ENCODE data around the gene GABRP. TPM values are rescaled to one million over a fixed set of nuclear protein-coding genes. Genes with fewer than 3 reads are reported as not detected.

GABRP gene
- total RNA-seq, 2 donors from 2014 or later, result 1.1 to 1.9 TPM

DNA sequence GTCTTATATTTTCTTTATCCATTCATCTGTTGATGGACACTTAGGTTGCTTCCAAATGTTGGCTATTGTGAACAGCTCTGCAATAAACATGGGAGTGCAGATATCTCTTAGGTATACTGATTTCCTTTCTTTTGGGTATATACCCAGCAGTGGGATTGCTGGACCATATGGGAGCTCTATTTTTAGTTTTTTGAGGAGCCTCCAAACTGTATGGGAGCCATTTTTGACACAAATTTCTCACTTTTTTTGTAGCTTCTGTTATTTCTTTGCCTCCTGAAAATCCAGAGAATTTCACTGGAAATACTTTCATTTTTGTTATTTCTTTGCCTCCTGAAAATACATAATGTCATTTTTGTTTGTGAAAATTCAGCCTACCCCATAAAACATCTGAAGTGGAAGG is 63.3 kb downstream of the GABRP start:
- H3K4me1 Mint-ChIP-seq, result no peaks in the 10 kb centered on the region
- no peaks in the 10 kb centered on the region for H3K36me3 ChIP-seq (ENCODE audit: control insufficient read depth, insufficient read depth, low read length)
- DNase-seq, result no peak
- no peaks in the 10 kb centered on the region for H3K27me3 ChIP-seq (ENCODE audit: control insufficient read depth, insufficient read depth, low read length, poor library complexity, severe bottlenecking)
- no peaks in the 10 kb centered on the region for H3K4me1 ChIP-seq (ENCODE audit: control insufficient read depth, insufficient read depth, low read length)
- H3K9me3 ChIP-seq (ENCODE audit: control insufficient read depth, low read length), result no peaks in the 10 kb centered on the region
- H3K36me3 Mint-ChIP-seq (ENCODE audit: low read depth), result no peaks in the 10 kb centered on the region
- no peak overlapping the region for H3K4me3 ChIP-seq (ENCODE audit: low read length)
- no peak overlapping the region for H3K4me3 Mint-ChIP-seq
- no peak overlapping the region for H3K9ac ChIP-seq (ENCODE audit: extremely low read depth, low read length, poor library complexity, severe bottlenecking)
- H3K27me3 Mint-ChIP-seq (ENCODE audit: insufficient read depth), result peaks cover 2% of the 10 kb centered on the region
- TF ChIP-seq, protein P1, sequence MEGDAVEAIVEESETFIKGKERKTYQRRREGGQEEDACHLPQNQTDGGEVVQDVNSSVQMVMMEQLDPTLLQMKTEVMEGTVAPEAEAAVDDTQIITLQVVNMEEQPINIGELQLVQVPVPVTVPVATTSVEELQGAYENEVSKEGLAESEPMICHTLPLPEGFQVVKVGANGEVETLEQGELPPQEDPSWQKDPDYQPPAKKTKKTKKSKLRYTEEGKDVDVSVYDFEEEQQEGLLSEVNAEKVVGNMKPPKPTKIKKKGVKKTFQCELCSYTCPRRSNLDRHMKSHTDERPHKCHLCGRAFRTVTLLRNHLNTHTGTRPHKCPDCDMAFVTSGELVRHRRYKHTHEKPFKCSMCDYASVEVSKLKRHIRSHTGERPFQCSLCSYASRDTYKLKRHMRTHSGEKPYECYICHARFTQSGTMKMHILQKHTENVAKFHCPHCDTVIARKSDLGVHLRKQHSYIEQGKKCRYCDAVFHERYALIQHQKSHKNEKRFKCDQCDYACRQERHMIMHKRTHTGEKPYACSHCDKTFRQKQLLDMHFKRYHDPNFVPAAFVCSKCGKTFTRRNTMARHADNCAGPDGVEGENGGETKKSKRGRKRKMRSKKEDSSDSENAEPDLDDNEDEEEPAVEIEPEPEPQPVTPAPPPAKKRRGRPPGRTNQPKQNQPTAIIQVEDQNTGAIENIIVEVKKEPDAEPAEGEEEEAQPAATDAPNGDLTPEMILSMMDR (conservative IDR thresholded peaks at IDR 0.05), result no peak
- H3K27ac Mint-ChIP-seq, result no peak overlapping the region
- no peak overlapping the region for H3K27ac ChIP-seq (ENCODE audit: low read depth, low read length)
- no peaks in the 10 kb centered on the region for H3K9me3 Mint-ChIP-seq

DNA sequence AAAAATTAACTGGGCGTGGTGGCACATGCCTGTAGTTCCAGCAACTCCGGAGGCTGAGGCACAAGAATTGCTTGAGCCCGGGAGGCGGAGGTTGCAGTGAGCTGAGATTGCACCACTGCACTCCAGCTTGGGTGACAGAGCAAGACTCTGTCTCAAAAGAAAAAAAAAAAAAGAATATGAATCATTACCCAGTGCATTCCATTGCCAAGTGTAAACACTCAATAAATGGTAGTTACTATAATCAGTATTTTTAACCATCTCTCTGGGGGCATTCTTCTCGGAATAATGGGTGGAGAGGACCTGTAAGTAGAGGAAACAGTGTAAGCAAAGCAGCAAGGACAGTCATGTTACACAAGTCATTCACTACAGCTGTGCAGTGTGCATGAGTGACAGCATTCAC is 64.5 kb downstream of the GABRP start:
- peaks cover 2% of the 10 kb centered on the region for H3K27me3 Mint-ChIP-seq (ENCODE audit: insufficient read depth)
- H3K9me3 Mint-ChIP-seq, result no peaks in the 10 kb centered on the region
- no peaks in the 10 kb centered on the region for H3K27me3 ChIP-seq (ENCODE audit: control insufficient read depth, insufficient read depth, low read length, poor library complexity, severe bottlenecking)
- TF ChIP-seq, protein P1 (conservative IDR thresholded peaks at IDR 0.05), result no peak
- no peaks in the 10 kb centered on the region for H3K9me3 ChIP-seq (ENCODE audit: control insufficient read depth, low read length)
- H3K36me3 Mint-ChIP-seq (ENCODE audit: low read depth), result no peaks in the 10 kb centered on the region
- no peak overlapping the region for H3K9ac ChIP-seq (ENCODE audit: extremely low read depth, low read length, poor library complexity, severe bottlenecking)
- no peak overlapping the region for H3K4me3 ChIP-seq (ENCODE audit: low read length)
- no peak for DNase-seq
- no peak overlapping the region for H3K4me3 Mint-ChIP-seq
- H3K27ac ChIP-seq (ENCODE audit: low read depth, low read length), result no peak overlapping the region
- H3K4me1 ChIP-seq (ENCODE audit: control insufficient read depth, insufficient read depth, low read length), result no peaks in the 10 kb centered on the region
- H3K4me1 Mint-ChIP-seq, result no peaks in the 10 kb centered on the region
- H3K36me3 ChIP-seq (ENCODE audit: control insufficient read depth, insufficient read depth, low read length), result no peaks in the 10 kb centered on the region
- WGBS, 2 experiments (ENCODE audit: insufficient coverage in 1 of 2, insufficient read length in 1 of 2), result 92 to 96% methylated on average over 3 to 5 of the region's 5 CpGs
- no peak overlapping the region for H3K27ac Mint-ChIP-seq

DNA sequence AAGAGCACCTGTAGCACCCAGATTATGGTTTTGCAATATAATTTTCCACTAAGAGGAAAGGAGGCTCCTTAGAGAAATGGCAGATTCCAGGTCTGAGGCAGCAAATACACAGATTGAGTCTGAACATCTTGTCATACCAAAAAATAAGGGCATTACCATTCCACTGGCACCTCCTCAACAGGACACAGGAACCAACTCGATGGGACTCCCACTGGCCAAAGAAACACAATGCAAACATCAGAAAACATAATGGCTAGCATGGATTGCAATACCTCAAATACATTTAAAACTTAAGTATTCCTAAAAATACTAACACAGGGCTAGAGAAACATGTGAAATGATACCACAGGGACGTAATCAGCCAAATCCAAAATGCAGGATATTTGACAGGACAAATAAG is 65.8 kb downstream of the GABRP start:
- no peak overlapping the region for H3K27ac ChIP-seq (ENCODE audit: low read depth, low read length)
- Mint-ChIP-seq H3K36me3 (ENCODE audit: low read depth) (no peaks in the 10 kb centered on the region), H3K9me3 (no peaks in the 10 kb centered on the region), H3K27ac (no peak overlapping the region), H3K4me3 (no peak overlapping the region), H3K4me1 (no peaks in the 10 kb centered on the region), H3K27me3 (ENCODE audit: insufficient read depth) (peaks cover 2% of the 10 kb centered on the region)
- H3K9me3 ChIP-seq (ENCODE audit: control insufficient read depth, low read length), result no peaks in the 10 kb centered on the region
- TF ChIP-seq, protein P1 (conservative IDR thresholded peaks at IDR 0.05), result peak; percentile 40
- WGBS, 2 experiments (ENCODE audit: insufficient coverage in 1 of 2, insufficient read length in 1 of 2), result 70 to 85% methylated on average over 2 of the region's 2 CpGs
- H3K4me3 ChIP-seq (ENCODE audit: low read length), result no peak overlapping the region
- no peaks in the 10 kb centered on the region for H3K36me3 ChIP-seq (ENCODE audit: control insufficient read depth, insufficient read depth, low read length)
- no peaks in the 10 kb centered on the region for H3K4me1 ChIP-seq (ENCODE audit: control insufficient read depth, insufficient read depth, low read length)
- DNase-seq, result no peak
- H3K9ac ChIP-seq (ENCODE audit: extremely low read depth, low read length, poor library complexity, severe bottlenecking), result no peak overlapping the region
- H3K27me3 ChIP-seq (ENCODE audit: control insufficient read depth, insufficient read depth, low read length, poor library complexity, severe bottlenecking), result no peaks in the 10 kb centered on the region

All from endodermal cell (in vitro differentiated cells).